ENCODE measurements around the gene TMEM205. TPM values are rescaled to one million over a fixed set of nuclear protein-coding genes. Genes with fewer than 3 reads are reported as not detected.

Gene TMEM205
- total and polyA plus RNA-seq, 2 of the 13 experiments (the other 11 are each of a cell fraction or from before 2014, with no cell fraction given): 45.5 to 98.7 TPM

DNA sequence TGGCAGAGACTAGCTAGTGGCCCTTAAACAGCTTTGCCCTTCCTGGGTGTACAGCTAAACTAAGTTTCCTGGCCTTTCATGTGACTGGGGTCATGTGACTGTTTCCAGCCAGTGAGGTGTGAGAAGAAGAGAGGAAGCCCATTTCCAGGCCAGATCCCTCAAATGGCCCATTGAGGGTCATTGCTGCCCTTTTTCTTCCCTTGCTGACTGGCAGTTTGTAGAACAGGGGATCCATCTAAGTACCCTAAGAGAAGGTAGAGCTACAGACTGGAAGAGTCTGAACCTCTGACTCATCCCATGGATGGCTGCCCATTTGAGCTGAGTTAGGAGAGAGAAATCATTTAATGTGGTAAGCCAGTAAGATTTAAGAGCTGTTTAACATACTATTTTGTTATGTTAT is 31.2 kb upstream of the TMEM205 start (continued):
- 0 out of 2 replicates have a peak, but pooled peaks have one; percentile 11 for TF ChIP-seq ZMYM4 (CRISPR knock-in tag; IDR thresholded peaks at IDR 0.05)
- TF ChIP-seq ZNF549 (CRISPR knock-in tag; IDR thresholded peaks at IDR 0.05): no peak
- TF ChIP-seq ARID2 (CRISPR knock-in tag; IDR thresholded peaks at IDR 0.05; ENCODE audit: borderline replicate concordance): no peak
- no peak for TF ChIP-seq SRSF1 (optimal IDR thresholded peaks at IDR 0.05; ENCODE audit: low read depth, low read length)
- TF ChIP-seq, protein P1, sequence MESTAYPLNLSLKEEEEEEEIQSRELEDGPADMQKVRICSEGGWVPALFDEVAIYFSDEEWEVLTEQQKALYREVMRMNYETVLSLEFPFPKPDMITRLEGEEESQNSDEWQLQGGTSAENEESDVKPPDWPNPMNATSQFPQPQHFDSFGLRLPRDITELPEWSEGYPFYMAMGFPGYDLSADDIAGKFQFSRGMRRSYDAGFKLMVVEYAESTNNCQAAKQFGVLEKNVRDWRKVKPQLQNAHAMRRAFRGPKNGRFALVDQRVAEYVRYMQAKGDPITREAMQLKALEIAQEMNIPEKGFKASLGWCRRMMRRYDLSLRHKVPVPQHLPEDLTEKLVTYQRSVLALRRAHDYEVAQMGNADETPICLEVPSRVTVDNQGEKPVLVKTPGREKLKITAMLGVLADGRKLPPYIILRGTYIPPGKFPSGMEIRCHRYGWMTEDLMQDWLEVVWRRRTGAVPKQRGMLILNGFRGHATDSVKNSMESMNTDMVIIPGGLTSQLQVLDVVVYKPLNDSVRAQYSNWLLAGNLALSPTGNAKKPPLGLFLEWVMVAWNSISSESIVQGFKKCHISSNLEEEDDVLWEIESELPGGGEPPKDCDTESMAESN (CRISPR knock-in tag; conservative IDR thresholded peaks at IDR 0.05): no peak
- TF ChIP-seq SMYD3 (CRISPR knock-in tag; IDR thresholded peaks at IDR 0.05): no peak
- TF ChIP-seq MBD4 (IDR thresholded peaks at IDR 0.05; ENCODE audit: borderline replicate concordance, low read length): no peak
- TF ChIP-seq ZNF703 (CRISPR knock-in tag; IDR thresholded peaks at IDR 0.05; ENCODE audit: borderline replicate concordance): no peak
- peak; percentile 77 for TF ChIP-seq RAD51 (IDR thresholded peaks at IDR 0.05; ENCODE audit: borderline replicate concordance)
- TF ChIP-seq, protein P2, sequence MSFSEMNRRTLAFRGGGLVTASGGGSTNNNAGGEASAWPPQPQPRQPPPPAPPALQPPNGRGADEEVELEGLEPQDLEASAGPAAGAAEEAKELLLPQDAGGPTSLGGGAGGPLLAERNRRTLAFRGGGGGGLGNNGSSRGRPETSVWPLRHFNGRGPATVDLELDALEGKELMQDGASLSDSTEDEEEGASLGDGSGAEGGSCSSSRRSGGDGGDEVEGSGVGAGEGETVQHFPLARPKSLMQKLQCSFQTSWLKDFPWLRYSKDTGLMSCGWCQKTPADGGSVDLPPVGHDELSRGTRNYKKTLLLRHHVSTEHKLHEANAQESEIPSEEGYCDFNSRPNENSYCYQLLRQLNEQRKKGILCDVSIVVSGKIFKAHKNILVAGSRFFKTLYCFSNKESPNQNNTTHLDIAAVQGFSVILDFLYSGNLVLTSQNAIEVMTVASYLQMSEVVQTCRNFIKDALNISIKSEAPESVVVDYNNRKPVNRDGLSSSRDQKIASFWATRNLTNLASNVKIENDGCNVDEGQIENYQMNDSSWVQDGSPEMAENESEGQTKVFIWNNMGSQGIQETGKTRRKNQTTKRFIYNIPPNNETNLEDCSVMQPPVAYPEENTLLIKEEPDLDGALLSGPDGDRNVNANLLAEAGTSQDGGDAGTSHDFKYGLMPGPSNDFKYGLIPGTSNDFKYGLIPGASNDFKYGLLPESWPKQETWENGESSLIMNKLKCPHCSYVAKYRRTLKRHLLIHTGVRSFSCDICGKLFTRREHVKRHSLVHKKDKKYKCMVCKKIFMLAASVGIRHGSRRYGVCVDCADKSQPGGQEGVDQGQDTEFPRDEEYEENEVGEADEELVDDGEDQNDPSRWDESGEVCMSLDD (CRISPR knock-in tag; IDR thresholded peaks at IDR 0.05; ENCODE audit: borderline replicate concordance): no peak
- TF ChIP-seq, protein P3, sequence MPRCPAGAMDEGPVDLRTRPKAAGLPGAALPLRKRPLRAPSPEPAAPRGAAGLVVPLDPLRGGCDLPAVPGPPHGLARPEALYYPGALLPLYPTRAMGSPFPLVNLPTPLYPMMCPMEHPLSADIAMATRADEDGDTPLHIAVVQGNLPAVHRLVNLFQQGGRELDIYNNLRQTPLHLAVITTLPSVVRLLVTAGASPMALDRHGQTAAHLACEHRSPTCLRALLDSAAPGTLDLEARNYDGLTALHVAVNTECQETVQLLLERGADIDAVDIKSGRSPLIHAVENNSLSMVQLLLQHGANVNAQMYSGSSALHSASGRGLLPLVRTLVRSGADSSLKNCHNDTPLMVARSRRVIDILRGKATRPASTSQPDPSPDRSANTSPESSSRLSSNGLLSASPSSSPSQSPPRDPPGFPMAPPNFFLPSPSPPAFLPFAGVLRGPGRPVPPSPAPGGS (CRISPR knock-in tag; IDR thresholded peaks at IDR 0.05): no peak
- TF ChIP-seq, protein P4, sequence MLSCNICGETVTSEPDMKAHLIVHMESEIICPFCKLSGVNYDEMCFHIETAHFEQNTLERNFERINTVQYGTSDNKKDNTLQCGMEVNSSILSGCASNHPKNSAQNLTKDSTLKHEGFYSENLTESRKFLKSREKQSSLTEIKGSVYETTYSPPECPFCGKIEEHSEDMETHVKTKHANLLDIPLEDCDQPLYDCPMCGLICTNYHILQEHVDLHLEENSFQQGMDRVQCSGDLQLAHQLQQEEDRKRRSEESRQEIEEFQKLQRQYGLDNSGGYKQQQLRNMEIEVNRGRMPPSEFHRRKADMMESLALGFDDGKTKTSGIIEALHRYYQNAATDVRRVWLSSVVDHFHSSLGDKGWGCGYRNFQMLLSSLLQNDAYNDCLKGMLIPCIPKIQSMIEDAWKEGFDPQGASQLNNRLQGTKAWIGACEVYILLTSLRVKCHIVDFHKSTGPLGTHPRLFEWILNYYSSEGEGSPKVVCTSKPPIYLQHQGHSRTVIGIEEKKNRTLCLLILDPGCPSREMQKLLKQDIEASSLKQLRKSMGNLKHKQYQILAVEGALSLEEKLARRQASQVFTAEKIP (CRISPR knock-in tag; IDR thresholded peaks at IDR 0.05; ENCODE audit: borderline replicate concordance): no peak
- no peak for TF ChIP-seq TSC22D2 (CRISPR knock-in tag; IDR thresholded peaks at IDR 0.05; ENCODE audit: borderline replicate concordance)
- TF ChIP-seq HOXA7 (CRISPR knock-in tag; IDR thresholded peaks at IDR 0.05): no peak
- peak; percentile 29; the same call in 1 of the 2 replicates for TF ChIP-seq GATAD1 (CRISPR knock-in tag; IDR thresholded peaks at IDR 0.05)
- peak; percentile 75 for TF ChIP-seq KAT8 (CRISPR knock-in tag; IDR thresholded peaks at IDR 0.05)
- 0 out of 4 replicates have a peak, but pooled peaks of 1 of the 2 experiments have one; percentile 19 for TF ChIP-seq POLR2A (IDR thresholded peaks at IDR 0.05; ENCODE audit: insufficient read depth in 1 of 2, low read depth in 2 of 2, low read length in 2 of 2)
- peak; percentile 62 for TF ChIP-seq NFYB (CRISPR knock-in tag; IDR thresholded peaks at IDR 0.05)
- TF ChIP-seq, protein P5, sequence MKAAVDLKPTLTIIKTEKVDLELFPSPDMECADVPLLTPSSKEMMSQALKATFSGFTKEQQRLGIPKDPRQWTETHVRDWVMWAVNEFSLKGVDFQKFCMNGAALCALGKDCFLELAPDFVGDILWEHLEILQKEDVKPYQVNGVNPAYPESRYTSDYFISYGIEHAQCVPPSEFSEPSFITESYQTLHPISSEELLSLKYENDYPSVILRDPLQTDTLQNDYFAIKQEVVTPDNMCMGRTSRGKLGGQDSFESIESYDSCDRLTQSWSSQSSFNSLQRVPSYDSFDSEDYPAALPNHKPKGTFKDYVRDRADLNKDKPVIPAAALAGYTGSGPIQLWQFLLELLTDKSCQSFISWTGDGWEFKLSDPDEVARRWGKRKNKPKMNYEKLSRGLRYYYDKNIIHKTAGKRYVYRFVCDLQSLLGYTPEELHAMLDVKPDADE (CRISPR knock-in tag; IDR thresholded peaks at IDR 0.05): no peak
- no peak for TF ChIP-seq ARNT2 (CRISPR knock-in tag; IDR thresholded peaks at IDR 0.05; ENCODE audit: low read depth)
- no peak for TF ChIP-seq ZMYM2 (CRISPR knock-in tag; IDR thresholded peaks at IDR 0.05)
- TF ChIP-seq TCF7 (IDR thresholded peaks at IDR 0.05; ENCODE audit: low read depth): no peak
